Measurements from ENCODE around the gene LRRC28. TPM values are rescaled to one million over a fixed set of nuclear protein-coding genes. Genes with fewer than 3 reads are reported as not detected.

Gene LRRC28
- total RNA-seq (10 to 100 TPM; 18.5 to 31.9 (median 23.3) TPM), polyA plus RNA-seq (10 to 100 TPM in 1 of 2 donors, 1 to 10 TPM in 1; 3.0 to 11.4 TPM)
- long read RNA-seq, donor 1, full-length matches to known transcripts: 10 of 23 reads
- long read RNA-seq, donor 1, partial matches to known transcripts: 4 of 23 reads
- long read RNA-seq, donor 1, other reads (novel, unspliced or antisense): 9 of 23 reads
- long read RNA-seq, donor 2, full-length matches to known transcripts: 12 of 28 reads
- long read RNA-seq, donor 2, partial matches to known transcripts: 4 of 28 reads
- long read RNA-seq, donor 2, other reads (novel, unspliced or antisense): 12 of 28 reads
- long read RNA-seq, donor 3, full-length matches to known transcripts: 16 of 38 reads
- long read RNA-seq, donor 3, partial matches to known transcripts: 7 of 38 reads
- long read RNA-seq, donor 3, other reads (novel, unspliced or antisense): 15 of 38 reads

DNA sequence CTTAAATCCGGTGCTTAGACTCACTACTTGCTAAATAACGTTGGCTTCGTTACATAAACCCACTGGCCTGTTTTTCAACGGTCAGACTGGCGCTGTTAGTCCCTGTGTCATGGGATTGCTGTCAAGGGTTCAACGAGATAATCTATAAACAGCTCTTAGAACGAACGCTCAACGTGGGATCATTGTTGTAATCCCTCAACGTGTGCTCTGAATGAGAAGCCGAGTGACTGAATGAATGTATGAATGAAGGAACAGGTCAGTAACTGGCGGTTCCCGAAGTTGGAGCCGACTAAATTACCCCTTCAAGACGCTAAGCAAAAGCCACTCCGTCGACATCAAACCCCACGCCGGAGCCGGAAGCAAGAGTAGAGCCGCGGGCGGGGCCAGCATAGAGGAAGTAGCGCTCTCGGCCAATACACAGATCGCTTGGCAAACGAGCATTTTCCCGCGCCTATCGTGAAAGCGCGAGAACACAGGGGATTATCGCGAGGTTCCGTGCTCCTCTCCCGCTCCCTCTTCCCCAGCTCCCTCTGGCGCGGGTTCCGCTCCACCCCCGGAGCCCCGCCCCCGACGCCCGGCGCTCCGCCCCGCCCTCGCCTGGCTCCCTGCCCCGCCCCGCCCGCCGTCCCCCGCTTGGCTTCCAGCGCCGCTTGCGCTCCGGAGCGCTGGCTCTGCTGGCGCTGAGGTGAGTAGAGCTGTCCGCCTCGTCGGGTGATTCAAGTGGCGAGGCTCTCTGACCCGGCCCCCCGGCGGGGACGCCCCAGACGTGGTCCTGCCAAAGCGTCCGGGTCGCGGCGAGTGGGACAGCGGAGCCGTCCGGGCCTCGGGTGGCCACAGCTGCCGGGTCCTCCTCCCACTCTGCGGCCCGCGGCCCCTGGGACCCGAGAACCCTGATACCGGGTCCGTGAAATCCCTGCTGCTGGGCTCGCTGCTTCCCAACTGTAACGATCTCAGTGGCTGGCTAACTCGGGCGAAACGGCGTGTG lies at the start of gene LRRC28:
Gene LRRC28 (plus strand): TSS at position 625 of the 985 bp plus-strand sequence. CDS start 4,477 bp downstream, outside the sequence.
- Histone ChIP-seq H3K27me3 (no peaks in the 10 kb centered on the region), H3K27ac (peak within 1 kb of the TSS; percentile 83 to 95 (median 92)), H3K4me3 (peak within 1 kb of the TSS; percentile 56 to 88 (median 80)), H3K9me3 (no peaks in the 10 kb centered on the region), H3K4me1 (peaks cover 4 to 55% (median 27%) of the 10 kb centered on the region in 9 donors), H3K36me3 (peaks cover 0 to 5% (median 0%) of the 10 kb centered on the region in 9 donors)
- peak; percentile 97 to 99 for DNase-seq
- ATAC-seq: peak; percentile 95 to 98 (median 96)
- WGBS, 2 donors: 0 to 1% methylated on average over 80 to 90 of the region's 90 CpGs
- TF ChIP-seq, protein P1, sequence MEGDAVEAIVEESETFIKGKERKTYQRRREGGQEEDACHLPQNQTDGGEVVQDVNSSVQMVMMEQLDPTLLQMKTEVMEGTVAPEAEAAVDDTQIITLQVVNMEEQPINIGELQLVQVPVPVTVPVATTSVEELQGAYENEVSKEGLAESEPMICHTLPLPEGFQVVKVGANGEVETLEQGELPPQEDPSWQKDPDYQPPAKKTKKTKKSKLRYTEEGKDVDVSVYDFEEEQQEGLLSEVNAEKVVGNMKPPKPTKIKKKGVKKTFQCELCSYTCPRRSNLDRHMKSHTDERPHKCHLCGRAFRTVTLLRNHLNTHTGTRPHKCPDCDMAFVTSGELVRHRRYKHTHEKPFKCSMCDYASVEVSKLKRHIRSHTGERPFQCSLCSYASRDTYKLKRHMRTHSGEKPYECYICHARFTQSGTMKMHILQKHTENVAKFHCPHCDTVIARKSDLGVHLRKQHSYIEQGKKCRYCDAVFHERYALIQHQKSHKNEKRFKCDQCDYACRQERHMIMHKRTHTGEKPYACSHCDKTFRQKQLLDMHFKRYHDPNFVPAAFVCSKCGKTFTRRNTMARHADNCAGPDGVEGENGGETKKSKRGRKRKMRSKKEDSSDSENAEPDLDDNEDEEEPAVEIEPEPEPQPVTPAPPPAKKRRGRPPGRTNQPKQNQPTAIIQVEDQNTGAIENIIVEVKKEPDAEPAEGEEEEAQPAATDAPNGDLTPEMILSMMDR (IDR thresholded peaks at IDR 0.05): peak in 1 of 9 donors; percentile 5
- intact Hi-C loops (cut with DNase I): no loop called here

DNA sequence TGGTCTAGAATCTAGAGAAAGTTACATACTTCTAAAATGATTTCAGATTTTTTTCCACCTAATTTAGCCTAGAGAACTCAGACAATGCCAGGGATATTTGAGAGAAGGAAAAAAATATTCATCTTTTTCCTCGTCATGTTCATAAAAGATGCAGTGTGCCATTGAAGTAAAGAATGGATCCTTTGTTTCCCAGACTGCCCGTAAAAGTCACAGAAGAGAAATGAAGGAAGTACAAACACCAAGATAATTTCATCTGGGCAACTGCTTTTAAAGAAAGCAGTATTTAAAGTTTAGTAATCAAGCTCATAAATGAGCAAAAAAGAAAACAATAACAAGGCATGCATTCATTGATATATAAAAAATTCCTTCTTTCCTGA lies 49.1 kb upstream of the LRRC28 start:
- H3K9me3 ChIP-seq: no peaks in the 10 kb centered on the region
- H3K4me1 ChIP-seq: no peaks in the 10 kb centered on the region
- WGBS, 2 donors: 42 to 66% methylated on average over 2 of the region's 2 CpGs
- TF ChIP-seq, protein P1 (IDR thresholded peaks at IDR 0.05): no peak
- intact Hi-C loops (cut with DNase I): no loop called here
- DNase-seq: no peak
- no peak for ATAC-seq
- H3K27ac ChIP-seq: no peak overlapping the region
- H3K27me3 ChIP-seq: no peaks in the 10 kb centered on the region
- H3K4me3 ChIP-seq: no peak overlapping the region
- H3K36me3 ChIP-seq: peaks cover 0 to 46% (median 0%) of the 10 kb centered on the region in 9 donors

DNA sequence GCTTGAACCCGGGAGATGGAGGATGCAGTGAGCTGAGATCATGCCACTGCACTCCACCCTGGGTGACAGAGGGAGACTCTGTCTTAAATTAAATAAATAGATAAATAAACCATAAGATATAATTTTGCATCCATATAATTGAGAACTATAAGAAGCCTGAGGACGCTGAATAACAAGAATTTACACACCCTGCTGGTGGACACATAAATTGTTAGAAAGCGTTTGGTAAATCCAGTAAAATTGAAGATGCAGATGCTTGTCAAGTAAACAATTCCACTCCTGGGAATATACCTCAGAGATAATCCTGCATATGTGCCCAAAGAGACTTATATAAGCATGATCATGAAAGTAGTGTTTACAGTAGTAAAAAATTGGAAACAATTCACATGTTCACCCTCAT lies 43.6 kb upstream of the LRRC28 start:
- Histone ChIP-seq H3K4me1 (peaks cover 0 to 15% (median 9%) of the 10 kb centered on the region in 9 donors), H3K36me3 (peaks cover 0 to 25% (median 0%) of the 10 kb centered on the region in 9 donors), H3K27ac (no peak overlapping the region), H3K9me3 (no peaks in the 10 kb centered on the region), H3K4me3 (no peak overlapping the region), H3K27me3 (no peaks in the 10 kb centered on the region)
- intact Hi-C loops (cut with DNase I): no loop called here
- no peak for ATAC-seq
- DNase-seq: no peak
- TF ChIP-seq, protein P1 (IDR thresholded peaks at IDR 0.05): no peak
- 88 to 91% methylated on average over 3 of the region's 3 CpGs for WGBS, 2 donors

DNA sequence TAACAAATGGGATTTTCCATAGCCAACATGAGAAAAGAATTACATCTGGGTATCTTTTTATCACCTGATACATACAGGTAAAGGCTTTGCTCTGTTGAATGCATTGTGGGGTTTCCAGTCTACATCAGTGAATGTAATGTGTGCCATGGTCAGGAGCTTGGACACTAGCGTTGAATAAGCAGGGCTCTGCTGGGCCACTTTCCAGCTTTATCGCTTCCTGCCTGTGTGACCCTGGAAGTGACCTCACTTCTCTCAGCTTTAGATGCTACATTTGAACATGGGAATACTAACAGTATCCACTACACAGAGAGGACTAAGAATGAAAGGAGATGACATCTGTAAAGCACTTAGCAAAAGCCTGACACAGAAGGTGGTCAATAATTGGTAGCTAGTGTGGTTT lies 42.0 kb upstream of the LRRC28 start:
- Histone ChIP-seq H3K9me3 (no peaks in the 10 kb centered on the region), H3K4me3 (no peak overlapping the region), H3K27ac (peak overlapping the region in 1 of 10 donors; percentile 21), H3K4me1 (peaks cover 0 to 23% (median 9%) of the 10 kb centered on the region in 9 donors), H3K27me3 (no peaks in the 10 kb centered on the region), H3K36me3 (peaks cover 0 to 34% (median 0%) of the 10 kb centered on the region in 9 donors)
- intact Hi-C loops (cut with DNase I): no loop called here
- 42 to 75% methylated on average over 2 of the region's 2 CpGs for WGBS, 2 donors
- peak in 3 of 8 donors; percentile 14 to 44 (median 38) for ATAC-seq
- TF ChIP-seq, protein P1 (IDR thresholded peaks at IDR 0.05): no peak
- peak in 1 of 2 donors; percentile 27 for DNase-seq
